Caki2 (cell line): Measurements from ENCODE around the gene OXGR1. TPM values are rescaled to one million over a fixed set of nuclear protein-coding genes. Genes with fewer than 3 reads are reported as not detected.

Experiments used
- DNase-seq: peaks from one replicate; pipeline ENCODE4 v3.0.0-alpha.2; 2015; ENCODE audit warnings: low read depth
- in situ Hi-C: cut with HindIII; loops from 2 replicates; pipeline ENCODE4 v1.10.0; 2016; ENCODE audit warnings: low sequenced_read_pairs, low pct_unique_long_range_greater_than_20kb, mixed read lengths
- total RNA-seq: library from RNA; depleted of rRNA; stranded (reverse); fragments of >200 nt; shearing (Covaris generic); gene quantifications from 2 replicates; pipeline ENCODE4 v1.2.3, GENCODE V29; 2014; ENCODE audit warnings: low replicate concordance

Gene OXGR1
- total RNA-seq, 1 experiment from 2014 or later = not detected

GRCh38 chr13:97011446-97012131, 17.3 kb upstream of the OXGR1 start:
- in situ Hi-C loops = no loop called here
- DNase-seq = no peak

- DNase-seq = no peak
- in situ Hi-C loops = no loop called here
Measured at GRCh38 chr13:97008643-97009042, 14.4 kb upstream of the OXGR1 start.

GRCh38 chr13:97005625-97006262, 11.5 kb upstream of the OXGR1 start:
- no peak for DNase-seq
- in situ Hi-C loops = no loop called here

- DNase-seq = no peak
- in situ Hi-C loops = no loop called here
Measured at GRCh38 chr13:97004886-97005285, 10.6 kb upstream of the OXGR1 start.

- DNase-seq = no peak
- in situ Hi-C loops = no loop called here
Measured at GRCh38 chr13:97004096-97004876, 10.0 kb upstream of the OXGR1 start.

- in situ Hi-C loops = no loop called here
- no peak for DNase-seq
Measured at GRCh38 chr13:97003071-97003470, 8.8 kb upstream of the OXGR1 start.

- in situ Hi-C loops = no loop called here
- DNase-seq = no peak
Measured at GRCh38 chr13:97002581-97002980, 8.3 kb upstream of the OXGR1 start.

GRCh38 chr13:97001636-97002035, 7.4 kb upstream of the OXGR1 start:
- in situ Hi-C loops = no loop called here

GRCh38 chr13:97000295-97000925, 6.1 kb upstream of the OXGR1 start:
- no peak for DNase-seq
- in situ Hi-C loops = no loop called here

More at GRCh38 chr13:97001636-97002035, 7.4 kb upstream of the OXGR1 start:
- DNase-seq = no peak

GRCh38 chr13:96999091-96999490, 4.8 kb upstream of the OXGR1 start:
- in situ Hi-C loops = no loop called here
- no peak for DNase-seq

GRCh38 chr13:96998051-96998450, 3.8 kb upstream of the OXGR1 start:
- no peak for DNase-seq
- in situ Hi-C loops = no loop called here

- no peak for DNase-seq
- in situ Hi-C loops = no loop called here
Measured at GRCh38 chr13:96996886-96997285, 2.6 kb upstream of the OXGR1 start.

- in situ Hi-C loops = no loop called here
Measured at GRCh38 chr13:96996107-96996506, 1.8 kb upstream of the OXGR1 start.

GRCh38 chr13:96994858-96995243, 575 bp upstream of the OXGR1 start:
- in situ Hi-C loops = no loop called here
- DNase-seq = no peak

More at GRCh38 chr13:96996107-96996506, 1.8 kb upstream of the OXGR1 start:
- no peak for DNase-seq

GRCh38 chr13:96993634-96994016, 651 bp downstream of the OXGR1 start:
- DNase-seq = no peak
- in situ Hi-C loops = no loop called here

GRCh38 chr13:96992633-96993032, 1.6 kb downstream of the OXGR1 start:
- in situ Hi-C loops = no loop called here
- DNase-seq = no peak

- in situ Hi-C loops = no loop called here
- DNase-seq = no peak
Measured at GRCh38 chr13:96991072-96991471, 3.2 kb downstream of the OXGR1 start.

- no peak for DNase-seq
- in situ Hi-C loops = no loop called here
Measured at GRCh38 chr13:96988441-96988840, 5.8 kb downstream of the OXGR1 start.

GRCh38 chr13:96984051-96984508, 10.2 kb downstream of the OXGR1 start:
- in situ Hi-C loops = no loop called here
- no peak for DNase-seq
